NCI-H748 (cell line): ENCODE data around the gene HOXB5.

Experiments
- DNase-seq: peaks from one replicate; lab custom pipeline; 2025; ENCODE audit not compliant: unreplicated experiment; lab: John Stamatoyannopoulos, UW

HOXB5 gene

GRCh38 chr17:48630009-48630924 is 36.7 kb upstream of the HOXB5 start:
- no peak for DNase-seq

- no peak for DNase-seq
These were observed 35.8 kb upstream of the HOXB5 start for GRCh38 chr17:48629411-48629759.

DNA sequence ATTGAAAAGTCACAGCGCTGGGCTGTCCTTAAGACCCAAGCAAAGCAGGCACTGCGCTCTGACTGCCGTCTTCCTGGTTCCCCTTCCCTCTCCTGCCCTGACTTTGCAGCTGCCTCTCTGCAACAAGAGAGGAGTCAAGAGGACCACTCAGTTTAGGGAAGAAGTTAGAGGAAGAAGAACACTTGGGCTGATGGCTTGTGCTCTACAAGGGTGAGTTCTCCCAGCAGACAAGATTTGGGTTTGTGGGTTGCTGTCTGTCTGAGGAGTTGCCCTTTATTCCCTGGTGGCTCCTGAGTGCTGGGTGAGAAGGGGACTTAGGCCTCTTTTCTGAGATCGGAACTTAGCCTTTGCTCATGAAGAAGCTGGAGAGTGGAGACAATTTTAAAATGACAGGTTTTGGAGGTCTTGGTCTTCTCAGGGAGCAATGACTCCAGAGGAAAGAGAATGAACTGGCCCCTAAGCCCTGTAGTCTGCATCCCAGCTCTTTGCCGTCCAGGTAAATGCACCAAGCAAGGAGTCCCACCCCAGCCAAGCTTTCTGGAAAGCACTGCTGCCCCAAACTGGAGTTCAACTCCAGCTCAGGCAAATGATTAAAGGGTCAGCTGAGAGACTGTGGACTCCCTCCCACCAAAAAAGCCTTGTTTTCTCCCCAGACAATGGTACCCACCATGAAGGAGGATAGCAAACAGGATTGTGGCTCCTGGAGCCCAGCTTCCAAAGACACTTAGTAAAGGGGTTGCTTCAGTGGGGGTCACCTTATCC is 35.3 kb upstream of the HOXB5 start:
- DNase-seq, result no peak

- no peak for DNase-seq
These were observed 34.3 kb upstream of the HOXB5 start for GRCh38 chr17:48627623-48628521.

- DNase-seq, result no peak
These were observed 33.6 kb upstream of the HOXB5 start for GRCh38 chr17:48627118-48627597.

DNA sequence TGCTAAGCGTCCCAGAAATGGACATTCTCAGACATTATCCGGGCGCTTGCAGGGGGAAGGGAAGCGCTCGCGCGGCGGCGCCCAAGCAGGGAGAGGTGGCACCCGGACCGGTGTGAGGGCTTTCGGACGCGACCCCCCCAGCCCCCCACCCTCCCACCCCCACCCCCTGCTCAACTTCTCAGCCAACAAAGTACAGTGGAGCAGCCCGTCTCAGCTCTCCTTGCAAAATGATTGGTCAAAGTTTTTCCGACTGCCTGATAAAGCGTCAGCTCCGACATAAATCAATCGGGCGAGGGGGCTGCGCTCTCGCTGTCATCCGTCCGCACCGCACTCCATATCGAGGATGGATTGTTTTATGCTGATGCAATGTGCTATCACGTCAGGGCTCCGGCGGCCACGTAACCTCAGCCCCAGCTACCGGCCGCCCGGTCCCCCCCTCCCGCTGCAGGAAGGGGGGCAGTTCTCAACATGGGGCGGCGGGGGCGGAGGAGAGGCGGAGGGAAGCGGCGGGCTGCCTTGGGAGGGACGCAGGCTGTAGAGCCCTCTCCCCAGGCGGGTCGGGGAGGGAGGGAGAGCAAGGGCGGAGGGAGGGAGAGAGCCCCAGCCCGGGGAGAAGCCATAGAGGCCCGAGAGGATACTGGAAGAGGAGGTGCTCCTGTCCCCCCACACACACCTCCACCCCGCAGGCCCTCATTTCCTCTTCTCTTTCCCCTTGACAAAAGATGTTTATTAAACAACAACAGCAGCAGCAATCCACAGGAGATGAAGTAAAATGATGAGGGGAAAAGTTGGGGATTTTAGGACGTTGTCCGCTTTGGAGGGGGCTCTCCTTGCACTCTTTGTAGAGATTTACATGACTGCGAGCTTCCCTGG is 32.9 kb upstream of the HOXB5 start, which contains the start of gene HOXB9:
TSS of gene HOXB9 (minus strand) at position 114 of the 873 bp plus-strand sequence. CDS start at position 25, 89 bp downstream.
- peak; percentile 68 for DNase-seq

DNA sequence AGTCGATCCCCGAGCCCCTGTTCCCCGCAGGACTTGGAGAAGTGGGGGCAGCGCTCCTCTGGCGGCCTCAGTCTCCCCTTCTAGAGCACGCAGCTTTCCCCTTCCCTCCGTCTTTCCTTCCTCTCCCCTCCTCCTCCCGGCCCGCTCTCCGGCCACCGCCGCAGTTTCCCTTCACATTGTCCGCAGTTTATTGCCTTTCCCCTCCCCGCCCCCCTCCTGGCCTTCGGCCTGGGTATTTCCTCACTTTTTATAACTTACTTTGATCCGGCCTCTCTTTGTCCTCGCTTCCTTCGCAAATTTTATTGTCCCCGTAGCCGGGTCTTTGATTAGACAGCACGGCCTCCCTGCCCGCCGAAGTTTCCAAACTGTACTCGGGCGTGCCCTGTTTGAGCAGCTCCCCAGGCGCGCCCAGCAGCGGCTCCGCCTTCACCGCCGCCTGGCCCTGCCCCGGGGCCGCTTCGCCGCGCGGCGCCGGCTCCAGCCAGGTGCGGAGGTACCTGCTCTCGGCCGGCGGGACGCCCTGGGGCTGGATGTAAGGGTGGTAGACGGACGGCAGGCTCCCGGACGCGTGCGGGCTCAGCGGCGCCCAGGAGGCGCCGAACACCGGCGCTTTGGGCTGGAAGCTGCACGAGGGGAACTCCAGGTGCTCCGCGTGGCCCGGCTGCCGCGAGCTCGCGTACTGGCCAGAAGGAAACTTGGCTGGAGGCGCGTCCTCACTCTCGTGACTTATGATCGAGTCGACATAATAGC is 32.1 kb upstream of the HOXB5 start:
- DNase-seq, result peak; percentile 69

- peak; percentile 69 for DNase-seq
These were observed 31.2 kb upstream of the HOXB5 start for GRCh38 chr17:48624544-48625494.

- DNase-seq, result no peak
These were observed 30.5 kb upstream of the HOXB5 start for GRCh38 chr17:48624118-48624517.

DNA sequence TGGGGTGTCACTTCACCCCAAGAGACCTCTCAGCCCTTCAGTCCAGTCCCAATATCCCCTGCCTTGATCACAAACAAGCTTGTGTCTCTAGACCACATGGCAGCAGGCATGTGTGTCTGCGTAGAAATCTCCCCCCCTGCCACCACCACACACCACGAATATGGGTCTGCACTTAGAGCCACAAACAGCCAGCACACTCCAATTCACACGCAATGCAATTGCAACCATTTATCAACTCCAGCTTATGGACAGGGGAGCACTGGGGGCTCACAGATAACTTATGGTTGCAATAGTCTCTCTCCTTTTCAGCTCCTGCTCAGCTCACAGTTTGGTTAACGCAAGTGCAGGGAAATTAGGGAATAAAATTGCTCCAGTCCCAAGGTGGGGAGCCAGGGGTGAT is 30.0 kb upstream of the HOXB5 start:
- no peak for DNase-seq

- DNase-seq, result no peak
These were observed 29.3 kb upstream of the HOXB5 start for GRCh38 chr17:48622857-48623256.

DNA sequence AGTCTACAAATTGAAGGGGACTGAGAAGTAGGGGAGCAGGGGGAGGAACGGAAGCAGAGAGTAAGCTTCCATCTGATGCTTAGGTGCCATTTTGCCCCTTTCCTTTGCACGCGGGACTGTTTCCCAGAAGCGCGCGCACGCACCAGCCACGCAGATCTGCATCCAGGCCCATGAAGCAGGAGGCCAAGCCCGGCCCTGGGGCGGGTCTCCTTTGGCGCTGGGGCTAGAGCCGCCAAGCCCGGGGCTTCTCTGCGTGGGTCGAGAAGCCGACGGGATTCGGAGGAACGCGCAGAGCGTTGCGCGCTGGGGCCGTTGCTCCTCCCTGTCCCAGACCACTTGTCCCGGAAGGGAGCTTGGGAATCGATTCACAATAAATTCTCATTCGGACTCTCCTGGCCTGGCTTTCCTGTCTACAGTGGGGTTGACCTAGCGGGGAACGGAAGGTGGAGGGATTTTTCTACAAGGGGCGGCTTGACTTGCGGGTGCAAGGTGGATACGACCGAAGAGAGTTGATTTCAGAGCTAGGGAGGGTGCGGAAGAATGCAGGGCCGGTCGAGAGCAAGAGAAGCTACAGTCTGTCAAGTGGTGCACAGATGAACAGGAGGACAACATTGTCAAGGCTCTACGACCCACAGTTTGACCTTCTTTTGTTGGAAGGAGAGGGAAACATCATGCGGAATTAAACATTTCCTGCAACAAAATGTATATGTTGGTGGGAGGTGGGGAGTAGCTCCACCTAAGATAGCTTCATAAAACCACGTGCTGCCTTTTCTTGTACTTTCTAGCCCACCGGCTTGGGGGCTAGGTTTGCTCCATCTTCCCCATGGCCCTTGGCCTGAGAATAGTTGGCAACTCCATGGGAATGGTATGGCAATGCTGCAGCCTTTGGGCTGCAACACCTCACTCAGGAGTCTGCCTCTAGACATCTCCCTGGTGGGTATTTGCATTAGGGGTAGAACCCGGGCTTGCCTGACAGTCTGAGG is 28.1 kb upstream of the HOXB5 start:
- DNase-seq, result no peak

GRCh38 chr17:48620461-48621139 is 27.0 kb upstream of the HOXB5 start:
- no peak for DNase-seq

DNA sequence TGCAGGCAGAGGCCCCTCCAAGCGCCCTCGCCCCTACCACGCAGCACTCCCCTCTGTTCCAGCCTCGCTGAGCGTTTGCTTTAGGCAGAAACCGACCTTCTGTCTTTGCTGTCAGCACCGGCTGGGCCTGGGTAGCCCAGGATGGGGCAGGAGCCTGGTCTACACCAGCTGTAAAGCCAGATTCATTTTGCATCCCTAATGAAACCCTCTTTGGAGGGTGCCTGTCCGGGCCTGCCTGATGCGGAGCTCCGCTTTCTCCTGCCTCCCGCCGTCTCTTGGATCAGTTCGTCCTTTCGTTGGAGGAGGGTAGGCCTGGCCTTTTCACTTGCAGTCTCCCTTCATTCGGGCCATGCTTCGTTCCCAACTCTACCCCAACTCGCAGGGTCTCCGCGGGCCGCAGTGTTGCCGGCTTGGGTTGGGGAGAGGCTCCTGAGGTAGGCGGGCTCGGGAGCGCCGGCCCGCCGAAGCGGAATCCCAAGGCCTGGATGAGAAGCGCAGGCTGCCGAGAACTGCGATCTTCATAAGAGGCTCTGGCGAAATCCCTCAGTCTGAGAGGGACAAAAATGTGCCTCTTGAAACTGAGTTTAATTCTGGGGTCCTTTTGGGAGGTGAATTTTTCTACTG is 26.4 kb upstream of the HOXB5 start:
- no peak for DNase-seq

DNA sequence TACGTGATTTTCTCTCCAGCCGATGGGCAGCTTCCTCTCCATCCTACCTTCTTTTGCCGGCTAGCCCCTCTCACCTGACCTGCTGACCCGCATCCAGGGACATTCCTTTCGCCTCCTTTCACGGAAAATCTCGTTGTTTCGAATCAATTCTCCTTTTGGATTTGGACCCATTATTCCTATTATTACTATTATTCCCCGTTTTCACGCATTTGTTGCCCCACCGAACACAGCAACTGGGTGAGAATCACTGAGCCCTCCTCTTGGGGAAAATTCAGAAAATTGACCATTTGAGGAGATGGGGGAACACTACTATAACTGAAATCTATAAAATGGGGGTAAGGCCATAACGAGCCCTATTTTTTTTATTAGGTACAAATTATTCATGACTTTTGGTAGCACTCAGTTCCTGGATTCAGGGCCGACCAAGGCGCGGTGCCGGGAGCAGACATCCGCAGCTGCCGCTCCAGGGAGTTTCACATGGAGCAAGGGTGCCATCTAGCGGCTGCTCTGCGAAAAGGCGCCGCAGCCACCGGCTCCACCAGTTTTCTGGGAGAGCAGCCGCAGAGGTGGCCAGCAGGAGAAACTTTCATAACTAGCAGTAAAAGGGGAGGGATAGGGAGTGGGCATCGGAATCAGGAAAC is 24.8 kb upstream of the HOXB5 start:
- peak; percentile 82 for DNase-seq
